ENCODE measurements around the gene LMAN2. TPM values are rescaled to one million over a fixed set of nuclear protein-coding genes. Genes with fewer than 3 reads are reported as not detected.
A peak's percentile ranks its signal among the peaks of the same experiment; 100 is the strongest.

The LMAN2 gene
- total RNA-seq, 5 donors from 2014 or later (not counting 1 experiment from before 2014, with no cell fraction given), result 67.2 to 122 (median 106) TPM

GRCh38 chr5:177388521-177389052, 37.1 kb upstream of the LMAN2 start:
- H3K4me3 ChIP-seq (ENCODE audit: control insufficient read depth in 1 of 2, extremely low read depth in 1 of 2, low read length in 1 of 2), result no peak overlapping the region
- no peaks in the 10 kb centered on the region for H3K9me3 ChIP-seq
- peaks cover 42 to 49% (median 48%) of the 10 kb centered on the region in 3 donors for H3K4me1 Mint-ChIP-seq
- peak overlapping the region; percentile 89 for H3K27ac ChIP-seq (ENCODE audit: low read length)
- peak overlapping the region in 2 of 3 donors; percentile 48 to 58 for H3K4me3 Mint-ChIP-seq
- H3K36me3 Mint-ChIP-seq, result no peaks in the 10 kb centered on the region
- peaks cover 19 to 67% of the 10 kb centered on the region in 2 experiments for H3K4me1 ChIP-seq (ENCODE audit: control insufficient read depth in 1 of 2, extremely low read depth in 1 of 2, insufficient read depth in 2 of 2, low read length in 2 of 2)
- no peaks in the 10 kb centered on the region for H3K27me3 Mint-ChIP-seq
- DNase-seq, result no peak
- H3K27ac Mint-ChIP-seq, result peak overlapping the region; percentile 89 to 91
- CTCF ChIA-PET, result interaction anchor here in 1 of 2 donors (0.8 to 3.6 kb wide), 12 partner anchors 14 to 274 kb away, joined by 3 to 100 read pairs (median 7); partner anchors contain the start of genes GRK6 and PDLIM7
- WGBS (ENCODE audit: insufficient coverage), result 81% methylated on average over 8 of the region's 10 CpGs
- POLR2A ChIA-PET, result interaction anchor here in 1 of 2 donors (1.1 kb wide), 1 partner anchor 38 kb away, joined by 8 read pairs; the partner anchor contains the start of gene GRK6
- H3K9me3 Mint-ChIP-seq, result no peaks in the 10 kb centered on the region
- no peak for ATAC-seq (replicated peaks in 1 of 4)
- H3K27me3 ChIP-seq (replicated peaks in 1 of 2; ENCODE audit: control insufficient read depth in 2 of 2, extremely low read depth in 1 of 2, insufficient read depth in 2 of 2, low read length in 1 of 2), result no peaks in the 10 kb centered on the region
- no peaks in the 10 kb centered on the region for H3K36me3 ChIP-seq (ENCODE audit: control insufficient read depth in 2 of 2, extremely low read depth in 1 of 2, insufficient read depth in 1 of 2, low read length in 1 of 2)

- H3K9me3 Mint-ChIP-seq, result no peaks in the 10 kb centered on the region
- H3K9me3 ChIP-seq, result no peaks in the 10 kb centered on the region
- POLR2A ChIA-PET, result no interaction called here
- H3K4me3 ChIP-seq (ENCODE audit: control insufficient read depth in 1 of 2, extremely low read depth in 1 of 2, low read length in 1 of 2), result no peak overlapping the region
- DNase-seq (no peak), ATAC-seq (replicated peaks in 1 of 4) (no peak)
- peak overlapping the region in 1 of 2 donors; percentile 65 for H3K27ac Mint-ChIP-seq
- CTCF ChIA-PET, result interaction anchor here (0.6 to 1.0 kb wide), 5 partner anchors 16 to 70 kb away, joined by 3 to 4 read pairs (median 3); no protein-coding TSS in a partner anchor
- H3K27me3 Mint-ChIP-seq, result no peaks in the 10 kb centered on the region
- no peak overlapping the region for H3K4me3 Mint-ChIP-seq
- H3K36me3 Mint-ChIP-seq, result no peaks in the 10 kb centered on the region
- H3K36me3 ChIP-seq (ENCODE audit: control insufficient read depth in 2 of 2, extremely low read depth in 1 of 2, insufficient read depth in 1 of 2, low read length in 1 of 2), result no peaks in the 10 kb centered on the region
- peaks cover 19 to 77% of the 10 kb centered on the region in 2 experiments for H3K4me1 ChIP-seq (ENCODE audit: control insufficient read depth in 1 of 2, extremely low read depth in 1 of 2, insufficient read depth in 2 of 2, low read length in 2 of 2)
- no peak overlapping the region for H3K27ac ChIP-seq (ENCODE audit: low read length)
- 98% methylated on average over 9 of the region's 14 CpGs for WGBS (ENCODE audit: insufficient coverage)
- H3K4me1 Mint-ChIP-seq, result peaks cover 48 to 57% (median 57%) of the 10 kb centered on the region in 3 donors
- H3K27me3 ChIP-seq (replicated peaks in 1 of 2; ENCODE audit: control insufficient read depth in 2 of 2, extremely low read depth in 1 of 2, insufficient read depth in 2 of 2, low read length in 1 of 2), result no peaks in the 10 kb centered on the region
These were observed 35.9 kb upstream of the LMAN2 start for GRCh38 chr5:177387405-177387804.

GRCh38 chr5:177386542-177386941, 35.1 kb upstream of the LMAN2 start:
- ATAC-seq (replicated peaks in 1 of 4) (no peak), DNase-seq (no peak)
- Histone ChIP-seq H3K27ac (ENCODE audit: low read length) (no peak overlapping the region), H3K4me1 (ENCODE audit: control insufficient read depth in 1 of 2, extremely low read depth in 1 of 2, insufficient read depth in 2 of 2, low read length in 2 of 2) (peaks cover 19 to 80% of the 10 kb centered on the region in 2 experiments), H3K36me3 (ENCODE audit: control insufficient read depth in 2 of 2, extremely low read depth in 1 of 2, insufficient read depth in 1 of 2, low read length in 1 of 2) (no peaks in the 10 kb centered on the region), H3K27me3 (replicated peaks in 1 of 2; ENCODE audit: control insufficient read depth in 2 of 2, extremely low read depth in 1 of 2, insufficient read depth in 2 of 2, low read length in 1 of 2) (no peaks in the 10 kb centered on the region), H3K4me3 (ENCODE audit: control insufficient read depth in 1 of 2, extremely low read depth in 1 of 2, low read length in 1 of 2) (no peak overlapping the region), H3K9me3 (no peaks in the 10 kb centered on the region)
- Mint-ChIP-seq H3K27me3 (no peaks in the 10 kb centered on the region), H3K4me1 (peaks cover 50 to 60% (median 59%) of the 10 kb centered on the region in 3 donors), H3K4me3 (no peak overlapping the region), H3K36me3 (no peaks in the 10 kb centered on the region), H3K27ac (no peak overlapping the region), H3K9me3 (no peaks in the 10 kb centered on the region)
- CTCF ChIA-PET, result interaction anchor here (0.6 to 1.0 kb wide), 4 partner anchors 18 to 38 kb away, joined by 3 to 4 read pairs (median 4); no protein-coding TSS in a partner anchor
- 93% methylated on average over 7 of the region's 8 CpGs for WGBS (ENCODE audit: insufficient coverage)
- POLR2A ChIA-PET, result no interaction called here

GRCh38 chr5:177385720-177386119, 34.3 kb upstream of the LMAN2 start:
- Histone ChIP-seq H3K4me1 (ENCODE audit: control insufficient read depth in 1 of 2, extremely low read depth in 1 of 2, insufficient read depth in 2 of 2, low read length in 2 of 2) (peaks cover 19 to 73% of the 10 kb centered on the region in 2 experiments), H3K27ac (ENCODE audit: low read length) (no peak overlapping the region), H3K4me3 (ENCODE audit: control insufficient read depth in 1 of 2, extremely low read depth in 1 of 2, low read length in 1 of 2) (no peak overlapping the region), H3K9me3 (no peaks in the 10 kb centered on the region), H3K27me3 (replicated peaks in 1 of 2; ENCODE audit: control insufficient read depth in 2 of 2, extremely low read depth in 1 of 2, insufficient read depth in 2 of 2, low read length in 1 of 2) (no peaks in the 10 kb centered on the region), H3K36me3 (ENCODE audit: control insufficient read depth in 2 of 2, extremely low read depth in 1 of 2, insufficient read depth in 1 of 2, low read length in 1 of 2) (no peaks in the 10 kb centered on the region)
- ChIA-PET CTCF (interaction anchor here in 1 of 2 donors (1.0 kb wide), 1 partner anchor 17 kb away, joined by 3 read pairs; no protein-coding TSS in a partner anchor), POLR2A (no interaction called here)
- H3K4me1 Mint-ChIP-seq, result peaks cover 46 to 56% (median 56%) of the 10 kb centered on the region in 3 donors
- no peak overlapping the region for H3K4me3 Mint-ChIP-seq
- H3K27ac Mint-ChIP-seq, result no peak overlapping the region
- H3K9me3 Mint-ChIP-seq, result no peaks in the 10 kb centered on the region
- ATAC-seq (replicated peaks in 1 of 4) (no peak), DNase-seq (no peak)
- 58% methylated on average over 11 of the region's 11 CpGs for WGBS (ENCODE audit: insufficient coverage)
- H3K27me3 Mint-ChIP-seq, result no peaks in the 10 kb centered on the region
- no peaks in the 10 kb centered on the region for H3K36me3 Mint-ChIP-seq

- no peak within 1 kb of the TSS for H3K4me3 ChIP-seq (ENCODE audit: control insufficient read depth in 1 of 2, extremely low read depth in 1 of 2, low read length in 1 of 2)
- H3K36me3 ChIP-seq (ENCODE audit: control insufficient read depth in 2 of 2, extremely low read depth in 1 of 2, insufficient read depth in 1 of 2, low read length in 1 of 2), result no peaks in the 10 kb centered on the region
- ChIA-PET POLR2A (no interaction called here), CTCF (interaction anchor here in 1 of 2 donors (1.3 kb wide), 1 partner anchor 119 kb away, joined by 3 read pairs; no protein-coding TSS in a partner anchor)
- H3K9me3 ChIP-seq, result no peaks in the 10 kb centered on the region
- Mint-ChIP-seq H3K36me3 (no peaks in the 10 kb centered on the region), H3K4me1 (peaks cover 40 to 53% (median 48%) of the 10 kb centered on the region in 3 donors), H3K4me3 (no peak within 1 kb of the TSS), H3K27ac (peak within 1 kb of the TSS in 1 of 2 donors; percentile 16), H3K27me3 (no peaks in the 10 kb centered on the region), H3K9me3 (no peaks in the 10 kb centered on the region)
- peaks cover 7 to 60% of the 10 kb centered on the region in 2 experiments for H3K4me1 ChIP-seq (ENCODE audit: control insufficient read depth in 1 of 2, extremely low read depth in 1 of 2, insufficient read depth in 2 of 2, low read length in 2 of 2)
- DNase-seq, result no peak
- H3K27me3 ChIP-seq (replicated peaks in 1 of 2; ENCODE audit: control insufficient read depth in 2 of 2, extremely low read depth in 1 of 2, insufficient read depth in 2 of 2, low read length in 1 of 2), result no peaks in the 10 kb centered on the region
- 67% methylated on average over 4 of the region's 4 CpGs for WGBS (ENCODE audit: insufficient coverage)
- ATAC-seq (replicated peaks in 1 of 4), result no peak
- H3K27ac ChIP-seq (ENCODE audit: low read length), result no peak within 1 kb of the TSS
These were observed 32.7 kb upstream of the LMAN2 start, which contains the start of gene SLC34A1 for GRCh38 chr5:177384134-177384533. Gene SLC34A1 (plus strand): TSS chr5:177384434. CDS start chr5:177385742, 1,308 bp downstream.

- no peak overlapping the region for H3K4me3 Mint-ChIP-seq
- Histone ChIP-seq H3K9me3 (no peaks in the 10 kb centered on the region), H3K4me1 (ENCODE audit: control insufficient read depth in 1 of 2, extremely low read depth in 1 of 2, insufficient read depth in 2 of 2, low read length in 2 of 2) (peaks cover 0 to 60% of the 10 kb centered on the region in 2 experiments), H3K4me3 (ENCODE audit: control insufficient read depth in 1 of 2, extremely low read depth in 1 of 2, low read length in 1 of 2) (no peak overlapping the region), H3K27ac (ENCODE audit: low read length) (no peak overlapping the region), H3K27me3 (replicated peaks in 1 of 2; ENCODE audit: control insufficient read depth in 2 of 2, extremely low read depth in 1 of 2, insufficient read depth in 2 of 2, low read length in 1 of 2) (no peaks in the 10 kb centered on the region), H3K36me3 (ENCODE audit: control insufficient read depth in 2 of 2, extremely low read depth in 1 of 2, insufficient read depth in 1 of 2, low read length in 1 of 2) (no peaks in the 10 kb centered on the region)
- no peaks in the 10 kb centered on the region for H3K9me3 Mint-ChIP-seq
- ChIA-PET CTCF (interaction anchor here (0.5 to 1.3 kb wide), 7 partner anchors 12 to 269 kb away, joined by 3 to 6 read pairs (median 4); no protein-coding TSS in a partner anchor), POLR2A (no interaction called here)
- DNase-seq (no peak), ATAC-seq (replicated peaks in 1 of 4) (no peak)
- H3K27ac Mint-ChIP-seq, result no peak overlapping the region
- H3K36me3 Mint-ChIP-seq, result no peaks in the 10 kb centered on the region
- H3K27me3 Mint-ChIP-seq, result no peaks in the 10 kb centered on the region
- H3K4me1 Mint-ChIP-seq, result peaks cover 36 to 46% (median 44%) of the 10 kb centered on the region in 3 donors
- WGBS (ENCODE audit: insufficient coverage), result 74% methylated on average over 3 of the region's 9 CpGs
These were observed 31.7 kb upstream of the LMAN2 start for GRCh38 chr5:177383181-177383580.

All from T-cell (primary cell).